ENCODE results near the gene CATSPERZ.
A peak's percentile ranks its signal among the peaks of the same experiment; 100 is the strongest.
"Not testable (repeated sequence)": the region's sequence is repeated elsewhere in the genome, so short reads cannot be mapped to it uniquely, and the experiment has no call there.

Gene CATSPERZ

GRCh38 chr11:64321026-64321425, 20.9 kb downstream of the CATSPERZ start:
- DNase-seq (ENCODE audit: low read depth): no peak

- no peak for DNase-seq (ENCODE audit: low read depth)
Observed at GRCh38 chr11:64321533-64321932, 21.4 kb downstream of the CATSPERZ start.

DNA sequence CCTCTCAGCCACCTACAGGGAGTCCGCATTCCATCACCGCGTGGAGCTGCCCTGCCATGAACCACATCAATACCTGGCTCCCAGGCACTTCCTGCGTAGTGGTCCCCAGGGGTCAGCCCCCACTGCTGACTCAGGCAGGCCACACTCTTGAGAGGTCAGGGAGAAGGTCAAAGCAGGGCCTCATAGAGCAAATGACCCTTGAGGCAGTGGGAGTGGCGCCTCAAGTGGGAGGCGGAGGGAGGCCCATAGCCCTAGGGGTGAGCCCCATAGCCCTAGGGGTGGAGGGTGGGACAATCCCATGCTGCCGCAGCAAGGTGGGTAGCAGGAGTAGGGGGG, 22.7 kb downstream of the CATSPERZ start:
- no peak for DNase-seq (ENCODE audit: low read depth)

- no peak for DNase-seq (ENCODE audit: low read depth)
Observed at GRCh38 chr11:64323373-64323772, 23.2 kb downstream of the CATSPERZ start.

DNA sequence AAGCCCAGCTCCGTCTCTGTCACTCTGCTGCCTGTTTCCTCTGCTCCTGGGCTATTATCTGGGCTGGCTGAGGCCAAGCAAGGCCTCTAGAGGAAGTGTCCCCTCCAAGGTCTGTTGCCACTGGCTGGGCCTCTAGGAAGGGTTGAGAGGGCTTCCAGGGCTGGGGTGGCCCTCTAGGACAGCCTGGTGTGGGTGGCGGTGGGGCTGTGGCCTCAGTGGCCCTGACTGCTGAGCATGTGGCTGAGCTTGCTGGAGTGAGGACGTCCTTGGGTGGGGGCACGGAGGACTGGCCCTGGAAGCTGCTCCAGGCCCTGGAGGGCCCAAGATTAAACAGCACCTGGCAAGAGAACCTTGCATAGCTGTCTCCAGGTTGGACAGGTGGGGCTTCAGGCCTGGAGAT, 23.8 kb downstream of the CATSPERZ start:
- not testable (repeated sequence) for DNase-seq (ENCODE audit: low read depth)

GRCh38 chr11:64324692-64325469, 24.7 kb downstream of the CATSPERZ start:
- DNase-seq (ENCODE audit: low read depth): no peak

DNA sequence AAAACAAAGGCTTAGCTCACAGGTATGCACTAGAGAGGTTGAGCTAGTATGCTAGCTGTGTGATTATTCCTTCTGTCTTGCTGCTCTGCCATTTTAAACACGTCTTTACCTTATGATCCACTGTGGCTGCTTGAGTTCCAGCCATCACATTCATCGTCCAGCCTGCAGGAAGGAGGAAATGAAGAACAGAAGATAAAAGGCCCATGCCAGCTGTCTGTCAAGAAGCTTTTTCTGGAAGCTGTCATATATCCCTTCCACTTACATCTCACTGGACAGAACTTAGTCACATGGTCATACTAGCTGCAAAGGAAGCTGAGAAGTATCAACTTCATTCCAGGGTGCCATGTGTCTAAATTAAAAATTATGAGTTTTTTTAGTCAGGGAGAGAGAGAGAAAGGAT, 27.2 kb downstream of the CATSPERZ start:
- DNase-seq (ENCODE audit: low read depth): no peak

GRCh38 chr11:64327993-64328392, 27.8 kb downstream of the CATSPERZ start:
- no peak for DNase-seq (ENCODE audit: low read depth)

GRCh38 chr11:64330888-64331287, 30.7 kb downstream of the CATSPERZ start:
- no peak for DNase-seq (ENCODE audit: low read depth)

DNA sequence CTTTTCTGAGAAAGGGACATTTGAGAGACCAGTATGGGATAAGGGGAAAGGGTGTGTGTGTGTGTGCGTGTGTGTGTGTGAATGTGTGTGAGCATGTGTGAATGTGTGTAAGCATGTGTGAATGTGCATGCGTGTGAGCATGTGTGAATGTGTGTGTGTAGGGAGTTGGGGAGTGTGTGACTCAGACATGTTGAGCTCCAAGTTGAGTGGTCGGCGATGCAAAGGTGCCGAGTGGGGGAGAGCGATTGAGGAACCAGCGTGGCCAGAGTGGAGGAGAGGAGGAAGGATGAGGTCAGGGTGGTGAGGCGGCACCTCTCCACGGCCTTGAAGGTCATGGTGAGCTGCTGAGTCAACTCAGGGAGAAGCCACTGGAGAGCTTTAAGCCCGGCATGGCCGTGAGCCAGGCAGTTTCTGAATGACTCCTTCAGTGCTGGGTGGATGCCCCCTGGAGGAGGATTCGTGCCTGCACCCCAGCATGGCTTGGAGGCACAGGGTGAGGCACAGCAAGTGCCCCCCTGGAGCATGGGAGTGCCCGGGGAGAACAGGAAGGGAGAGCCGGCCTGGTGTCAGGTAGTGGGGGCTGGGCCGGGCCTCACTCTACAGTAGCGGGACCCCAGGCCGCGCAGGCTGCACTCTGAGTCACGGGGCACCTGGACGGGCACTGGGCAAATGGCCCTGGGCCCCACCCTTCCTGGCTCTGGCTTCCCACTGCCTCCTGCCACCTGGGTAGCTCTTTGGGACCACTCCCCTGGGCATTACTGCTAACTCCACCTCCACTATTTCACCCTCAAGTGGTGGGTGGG, 31.6 kb downstream of the CATSPERZ start:
- peak; percentile 93 for DNase-seq (ENCODE audit: low read depth)

GRCh38 chr11:64333556-64333955, 33.4 kb downstream of the CATSPERZ start:
- no peak for DNase-seq (ENCODE audit: low read depth)

- DNase-seq (ENCODE audit: low read depth): peak; percentile 96
Observed at GRCh38 chr11:64334764-64335735, 34.9 kb downstream of the CATSPERZ start.

- DNase-seq (ENCODE audit: low read depth): no peak
Observed at GRCh38 chr11:64337538-64338249, 37.5 kb downstream of the CATSPERZ start.

- DNase-seq (ENCODE audit: low read depth): no peak
Observed at GRCh38 chr11:64338716-64339115, 38.6 kb downstream of the CATSPERZ start.

DNA sequence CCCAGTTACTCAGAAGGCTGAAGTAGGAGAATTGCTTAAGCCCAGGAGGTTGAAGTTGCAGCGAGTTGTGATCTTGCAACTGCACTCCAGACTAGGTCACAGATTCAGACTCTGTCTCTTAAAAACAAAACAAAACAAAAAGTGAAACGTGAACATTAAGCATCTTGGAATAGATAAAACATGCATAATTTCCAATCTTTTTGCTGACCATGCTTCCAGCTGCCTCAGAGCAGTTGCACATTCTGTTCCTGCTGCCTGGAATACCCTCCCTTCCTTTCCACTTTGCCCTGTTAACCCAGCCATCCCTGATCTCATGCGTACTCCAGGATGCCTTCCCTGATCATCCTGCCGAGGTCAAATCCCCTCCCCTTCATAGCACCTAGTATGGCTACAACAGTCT, 39.1 kb downstream of the CATSPERZ start:
- DNase-seq (ENCODE audit: low read depth): no peak

GRCh38 chr11:64339754-64340408, 39.7 kb downstream of the CATSPERZ start, which contains the start of gene CCDC88B:
Gene CCDC88B, plus strand, starts transcription at chr11:64340204. Its CDS starts 63 bp downstream, at chr11:64340267.
- DNase-seq (ENCODE audit: low read depth): no peak

DNA sequence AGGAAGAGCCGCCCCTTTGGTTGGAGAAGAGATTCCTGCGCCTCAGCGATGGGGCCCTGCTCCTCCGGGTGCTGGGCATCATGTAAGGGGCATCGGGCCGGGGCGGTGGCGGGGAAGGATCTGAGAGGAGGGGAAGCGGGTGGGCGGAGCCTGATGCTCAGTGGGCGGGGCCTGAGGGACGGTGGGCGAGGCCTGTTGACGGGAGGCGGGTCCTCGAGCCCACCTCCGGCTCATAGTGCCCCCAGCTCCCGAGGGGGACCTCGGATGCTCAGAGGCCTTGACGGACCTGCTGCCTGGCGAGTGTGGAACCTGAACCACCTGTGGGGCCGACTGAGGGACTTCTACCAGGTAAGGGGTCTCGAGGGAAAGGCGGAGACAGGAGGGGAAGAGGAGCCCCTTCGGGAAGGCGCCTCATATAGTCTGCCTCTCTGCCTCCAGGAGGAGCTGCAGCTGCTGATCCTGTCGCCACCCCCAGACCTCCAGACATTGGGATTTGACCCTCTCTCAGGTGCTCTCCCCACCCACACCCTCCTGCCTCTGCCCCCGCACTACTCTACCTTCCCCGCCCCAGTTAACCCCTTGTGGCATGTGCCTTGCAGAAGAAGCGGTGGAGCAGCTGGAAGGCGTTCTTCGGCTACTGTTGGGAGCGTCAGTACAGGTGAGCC, 40.6 kb downstream of the CATSPERZ start:
- DNase-seq (ENCODE audit: low read depth): no peak

DNA sequence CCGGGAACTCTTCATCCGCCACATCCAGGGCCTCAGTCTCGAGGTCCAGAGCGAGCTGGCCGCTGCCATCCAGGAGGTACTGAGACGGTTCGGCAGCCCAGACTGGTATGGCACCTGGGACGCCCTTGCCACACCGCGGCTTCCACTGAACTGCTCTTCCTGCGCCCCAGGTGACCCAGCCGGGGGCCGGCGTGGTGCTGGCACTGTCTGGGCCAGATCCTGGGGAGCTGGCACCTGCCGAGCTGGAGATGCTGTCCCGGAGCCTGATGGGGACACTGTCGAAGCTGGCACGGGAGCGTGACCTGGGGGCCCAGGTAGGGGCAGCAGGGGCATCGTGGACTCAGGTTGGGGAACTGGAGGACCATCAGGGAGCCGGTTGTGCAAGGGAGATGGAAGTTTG, 41.3 kb downstream of the CATSPERZ start:
- no peak for DNase-seq (ENCODE audit: low read depth)

- DNase-seq (ENCODE audit: low read depth): peak; percentile 91
Observed at GRCh38 chr11:64341851-64342791, 42.0 kb downstream of the CATSPERZ start.

All from iris pigment epithelial cell (primary cell).